Psoas muscle (tissue), 8 donors: ENCODE data around the gene GZMA. TPM values are rescaled to one million over a fixed set of nuclear protein-coding genes. Genes with fewer than 3 reads are reported as not detected.
"Not testable (repeated sequence)": the region's sequence is repeated elsewhere in the genome, so short reads cannot be mapped to it uniquely, and the experiment has no call there.

Experiments
- ATAC-seq, 4 donors: fragments of 200-7000 bp; cut with Tn5 transposase; one replicate each; pipeline ENCODE4 v1.9.1; 2020; ENCODE audit warnings: moderate library complexity in 3 of 4, mild to moderate bottlenecking in 2 of 4
- DNase-seq, 2 donors: peaks; one replicate each; pipeline ENCODE4 v3.0.0-alpha.2; 2020
- H3K27ac ChIP-seq: fragments of 200-600 bp; one replicate; pipeline ENCODE4 v1.8.0; 2022
- H3K27me3 ChIP-seq, 3 donors: fragments of 200-600 bp in 1 of 3; one replicate each; pipeline versions ENCODE4 v1.6.1 to v1.8.0; 2013 to 2022; ENCODE audit warnings: low read length in 2 of 3, mild to moderate bottlenecking in 2 of 3, moderate library complexity in 1 of 3; ENCODE audit not compliant: insufficient read depth in 3 of 3
- H3K36me3 ChIP-seq, 2 donors: fragments of 200-600 bp in 1 of 2; one replicate each; pipeline versions ENCODE4 v1.6.1 to v1.8.0; 2013 to 2022; ENCODE audit warnings: low read depth in 1 of 2, mild to moderate bottlenecking in 1 of 2, moderate library complexity in 1 of 2; ENCODE audit not compliant: insufficient read depth in 1 of 2
- H3K4me1 ChIP-seq: fragments of 200-600 bp; one replicate; pipeline ENCODE4 v1.8.0; 2022
- H3K4me3 ChIP-seq: fragments of 200-600 bp; one replicate; pipeline ENCODE4 v1.8.0; 2022; ENCODE audit warnings: mild to moderate bottlenecking
- H3K9me3 ChIP-seq: fragments of 200-600 bp; one replicate; pipeline ENCODE4 v1.8.0; 2022
- WGBS, 3 donors: extraction: QIAGEN DNeasy Blood & Tissue Kit; methylation state at CpG; one replicate each; pipeline versions ENCODE4 v1.1.6 to v1.1.7; 2013; 5-methylcytosine and 5-hydroxymethylcytosine counted together
- intact Hi-C, 2 donors: fragments of 100-400 bp; cut with DNase I; formaldehyde crosslinking; loops; one replicate each; pipeline versions ENCODE4 v1.11.0 to v1.14.2; 2022
- polyA plus RNA-seq, 3 donors: library from polyadenylated mRNA; stranded (reverse); fragments of 200-250 nt; gene quantifications; one replicate each; pipeline ENCODE4 v1.2.3, GENCODE V29; 2013
- total RNA-seq, 4 donors: library from RNA; stranded (reverse); fragmentation: NEBNext Ultra II Directional in 2 of 4; extraction: Animal tissue kit (Norgen Biotek cat#: 25700) in 2 of 4; gene quantifications; one replicate each; pipeline versions ENCODE4 v1.2.1 to v1.2.4, GENCODE V29; 2021 to 2023
- TF ChIP-seq, protein P1 (sequence below): fragments of 200-600 bp; IDR thresholded peaks from one replicate; pipeline ENCODE4 v1.8.0; 2022; ENCODE audit warnings: antibody characterized with exemption
- donor health status: healthy with polysubstance abuse.
- donor health status: DM: no; HTN: no; CAD: no; lungs with moderate emphysema.
- donor health status: Bipolar disorder and iron deficiency.
- donor health status: healthy.
- donor health status: DM: yes; HTN: yes; CAD: no.
- donor health status: DM: no; HTN: no; CAD: no.
- donor health status: DM: no; HTN: no; CAD: no.
- donor health status: DM: yes; HTN: yes; CAD: no.

Gene GZMA
- total and polyA plus RNA-seq, 7 donors: 0.08 to 1.4 (median 0.44) TPM

DNA sequence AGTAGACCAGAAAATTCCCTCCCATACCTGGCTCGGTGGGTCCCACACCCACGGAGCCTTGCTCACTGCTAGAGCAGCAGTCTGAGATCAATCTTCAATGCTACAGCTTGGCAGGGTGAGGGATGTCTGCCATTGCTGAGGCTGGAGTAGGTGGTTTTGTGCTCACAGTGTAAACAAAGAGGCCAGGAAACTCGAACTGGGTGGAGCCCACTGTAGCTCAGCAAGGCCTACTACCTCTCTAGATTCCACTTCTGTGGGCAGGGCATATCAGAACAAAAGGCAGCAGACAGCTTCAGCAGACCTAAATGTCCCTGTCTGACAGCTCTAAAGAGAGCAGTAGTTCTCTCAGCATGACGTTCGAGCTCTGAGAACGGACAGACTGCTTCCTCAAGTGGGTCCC is 5.6 kb upstream of the GZMA start:
- ATAC-seq: no peak
- Histone ChIP-seq H3K9me3 (no peaks in the 10 kb centered on the region), H3K27ac (no peak overlapping the region), H3K4me1 (no peaks in the 10 kb centered on the region), H3K4me3 (no peak overlapping the region), H3K36me3 (no peaks in the 10 kb centered on the region), H3K27me3 (no peaks in the 10 kb centered on the region)
- 70 to 80% (median 80%) methylated on average over 6 of the region's 6 CpGs for whole genome bisulfite sequencing, 3 donors
- intact Hi-C loops: no loop called here
- TF ChIP-seq, protein P1, sequence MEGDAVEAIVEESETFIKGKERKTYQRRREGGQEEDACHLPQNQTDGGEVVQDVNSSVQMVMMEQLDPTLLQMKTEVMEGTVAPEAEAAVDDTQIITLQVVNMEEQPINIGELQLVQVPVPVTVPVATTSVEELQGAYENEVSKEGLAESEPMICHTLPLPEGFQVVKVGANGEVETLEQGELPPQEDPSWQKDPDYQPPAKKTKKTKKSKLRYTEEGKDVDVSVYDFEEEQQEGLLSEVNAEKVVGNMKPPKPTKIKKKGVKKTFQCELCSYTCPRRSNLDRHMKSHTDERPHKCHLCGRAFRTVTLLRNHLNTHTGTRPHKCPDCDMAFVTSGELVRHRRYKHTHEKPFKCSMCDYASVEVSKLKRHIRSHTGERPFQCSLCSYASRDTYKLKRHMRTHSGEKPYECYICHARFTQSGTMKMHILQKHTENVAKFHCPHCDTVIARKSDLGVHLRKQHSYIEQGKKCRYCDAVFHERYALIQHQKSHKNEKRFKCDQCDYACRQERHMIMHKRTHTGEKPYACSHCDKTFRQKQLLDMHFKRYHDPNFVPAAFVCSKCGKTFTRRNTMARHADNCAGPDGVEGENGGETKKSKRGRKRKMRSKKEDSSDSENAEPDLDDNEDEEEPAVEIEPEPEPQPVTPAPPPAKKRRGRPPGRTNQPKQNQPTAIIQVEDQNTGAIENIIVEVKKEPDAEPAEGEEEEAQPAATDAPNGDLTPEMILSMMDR: no peak
- no peak for DNase-seq

DNA sequence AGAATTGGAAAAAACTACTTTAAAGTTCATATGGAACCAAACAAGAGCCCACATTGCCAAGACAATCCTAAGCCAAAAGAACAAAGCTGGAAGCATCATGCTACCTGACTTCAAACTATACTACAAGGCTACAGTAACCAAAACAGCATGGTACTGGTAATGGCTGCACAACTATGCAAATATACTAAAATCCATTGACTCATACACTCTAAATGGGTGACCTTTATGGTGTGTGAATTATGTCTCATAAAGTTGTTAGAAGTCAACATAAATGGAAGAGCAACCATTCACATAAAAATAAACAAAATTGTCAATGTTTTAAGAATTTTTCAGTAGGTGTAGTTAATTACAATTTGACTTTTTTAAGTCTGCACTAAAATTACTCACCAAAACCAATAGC is 1.3 kb upstream of the GZMA start:
- DNase-seq, ATAC-seq, H3K4me1 ChIP-seq, H3K36me3 ChIP-seq, H3K27ac ChIP-seq, H3K4me3 ChIP-seq, intact Hi-C loops, H3K27me3 ChIP-seq, H3K9me3 ChIP-seq: not testable (repeated sequence)

DNA sequence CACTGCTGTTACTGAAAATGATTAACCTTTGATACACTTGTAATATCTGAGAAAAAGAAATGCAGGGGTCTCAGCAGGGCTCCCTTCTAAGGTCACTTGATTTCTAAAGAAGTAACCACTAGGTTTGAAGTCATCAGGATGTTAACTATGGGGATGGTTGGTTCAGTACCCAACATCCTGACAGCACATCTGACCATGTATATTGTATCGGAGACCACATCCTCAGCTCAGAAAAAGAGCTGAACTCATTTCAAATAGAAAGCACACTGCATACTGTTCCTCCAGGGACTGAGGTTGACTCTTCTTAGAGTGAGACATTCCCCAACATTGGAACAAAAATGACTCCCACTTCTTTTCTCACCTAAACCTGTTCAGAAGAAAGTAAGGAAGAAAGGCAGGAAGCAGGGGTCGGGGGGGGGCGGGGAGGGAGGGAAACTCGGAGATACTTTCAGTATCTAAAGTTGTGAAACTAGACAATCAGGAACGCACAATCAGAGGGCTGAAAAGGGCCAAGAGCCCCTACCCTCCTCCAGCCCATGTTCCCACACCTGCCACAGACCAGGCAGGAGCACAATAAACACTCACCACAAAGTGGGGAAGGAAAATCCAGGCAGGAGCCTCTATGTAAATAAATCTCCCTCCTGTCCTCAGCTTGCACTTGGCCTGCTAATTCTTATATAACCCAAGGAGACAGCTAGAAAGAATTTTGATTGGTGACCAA is 730 bp upstream of the GZMA start:
- no peak for DNase-seq
- 62 to 71% (median 67%) methylated on average over 4 to 5 of the region's 5 CpGs for whole genome bisulfite sequencing, 3 donors
- Histone ChIP-seq H3K36me3 (no peaks in the 10 kb centered on the region), H3K27ac (no peak overlapping the region), H3K27me3 (no peaks in the 10 kb centered on the region), H3K4me3 (no peak overlapping the region), H3K9me3 (no peaks in the 10 kb centered on the region), H3K4me1 (no peaks in the 10 kb centered on the region)
- no peak for ATAC-seq
- intact Hi-C loops: no loop called here
- TF ChIP-seq, protein P1: no peak

DNA sequence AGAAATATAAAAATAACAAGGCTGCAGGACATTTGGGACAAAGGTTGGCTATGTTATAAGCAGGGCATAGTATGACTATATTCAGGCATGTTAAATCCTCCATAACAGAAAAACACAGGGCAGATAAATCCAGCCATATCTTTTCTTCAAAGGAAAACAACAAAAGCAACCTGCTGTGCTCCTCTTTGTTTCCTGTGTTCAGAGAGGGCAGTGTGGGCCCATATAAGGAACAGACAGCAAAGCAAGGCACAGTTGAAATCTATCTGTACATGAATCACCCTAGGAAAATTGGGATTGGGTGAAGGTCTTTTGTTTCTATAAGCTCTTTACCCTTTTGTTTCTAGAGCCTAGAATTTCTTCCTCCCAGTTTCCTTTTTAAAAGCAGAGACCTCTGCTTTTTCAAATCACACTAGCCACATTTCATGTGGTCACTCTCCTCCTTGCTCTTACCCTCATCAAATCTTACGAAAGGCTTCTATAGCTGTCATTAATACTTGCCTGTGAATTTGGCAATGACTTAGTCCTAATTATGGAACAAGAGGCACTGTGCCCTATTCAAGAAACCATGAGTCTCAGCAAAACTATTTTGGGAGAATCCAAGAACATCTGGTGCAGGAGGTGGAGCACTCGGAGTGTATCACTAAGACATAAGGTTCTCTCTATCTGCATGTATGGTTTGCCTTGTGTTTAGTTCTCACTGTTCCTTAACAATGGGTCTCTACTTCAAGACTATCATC is 1.8 kb downstream of the GZMA start:
- no peaks in the 10 kb centered on the region for H3K4me1 ChIP-seq
- no peak overlapping the region for H3K27ac ChIP-seq
- intact Hi-C loops: no loop called here
- H3K36me3 ChIP-seq: no peaks in the 10 kb centered on the region
- no peaks in the 10 kb centered on the region for H3K9me3 ChIP-seq
- no peak overlapping the region for H3K4me3 ChIP-seq
- DNase-seq (no peak), ATAC-seq (peak in 1 of 4 donors; percentile 27)
- no peaks in the 10 kb centered on the region for H3K27me3 ChIP-seq
- TF ChIP-seq, protein P1: no peak
- WGBS, 3 donors: 41 to 69% (median 54%) methylated on average over 2 of the region's 2 CpGs

DNA sequence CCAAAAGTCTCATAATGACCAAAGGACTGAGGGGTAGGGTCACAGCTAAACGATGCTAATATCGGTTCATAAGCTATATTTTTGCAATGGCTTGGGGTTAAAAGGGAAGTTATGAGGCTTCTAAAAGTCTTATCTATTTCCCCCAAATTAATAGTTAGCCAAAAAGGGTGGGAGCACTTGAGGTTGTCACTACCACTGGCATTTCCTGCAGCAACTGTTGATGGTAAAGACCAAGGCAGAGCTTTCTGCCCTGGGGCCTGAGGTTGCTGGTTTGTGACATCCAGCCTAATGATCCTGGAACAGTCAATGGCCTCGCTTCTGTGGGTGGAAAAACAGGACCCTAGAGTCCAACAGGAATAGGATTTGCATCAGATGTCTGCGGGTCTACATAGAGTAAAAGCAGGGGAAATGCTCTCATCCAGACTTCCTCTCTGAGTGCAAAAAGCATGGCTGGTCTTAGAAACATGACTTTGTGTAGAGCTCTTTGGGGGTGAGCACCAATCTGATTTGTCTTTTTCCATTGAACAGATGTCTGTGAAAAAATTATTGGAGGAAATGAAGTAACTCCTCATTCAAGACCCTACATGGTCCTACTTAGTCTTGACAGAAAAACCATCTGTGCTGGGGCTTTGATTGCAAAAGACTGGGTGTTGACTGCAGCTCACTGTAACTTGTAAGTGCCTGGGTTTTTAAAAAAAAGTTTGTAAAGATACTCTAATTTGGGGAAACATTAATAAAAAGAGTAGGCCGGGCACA is 2.7 kb downstream of the GZMA start:
- Histone ChIP-seq H3K27me3 (no peaks in the 10 kb centered on the region), H3K4me3 (no peak overlapping the region), H3K36me3 (no peaks in the 10 kb centered on the region), H3K4me1 (no peaks in the 10 kb centered on the region), H3K9me3 (no peaks in the 10 kb centered on the region), H3K27ac (no peak overlapping the region)
- DNase-seq (no peak), ATAC-seq (no peak)
- TF ChIP-seq, protein P1: no peak
- intact Hi-C loops: no loop called here
- 85 to 89% (median 85%) methylated on average over 5 of the region's 5 CpGs for WGBS, 3 donors

DNA sequence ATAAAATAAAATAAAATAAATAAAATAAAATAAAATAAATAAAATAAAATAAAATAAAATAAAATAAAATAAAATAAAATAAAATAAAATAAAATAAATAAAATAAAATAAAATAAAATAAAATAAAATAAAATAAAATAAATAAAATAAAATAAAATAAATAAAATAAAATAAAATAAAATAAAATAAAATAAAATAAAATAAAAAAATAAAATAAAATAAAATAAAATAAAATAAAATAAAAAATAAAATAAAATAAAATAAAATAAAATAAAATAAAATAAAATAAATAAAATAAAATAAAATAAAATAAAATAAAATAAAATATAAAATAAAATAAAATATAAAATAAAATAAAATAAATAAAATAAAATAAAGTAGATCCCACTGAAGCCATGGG is 3.5 kb downstream of the GZMA start:
- H3K9me3 ChIP-seq, H3K4me1 ChIP-seq, ATAC-seq, H3K27me3 ChIP-seq, H3K36me3 ChIP-seq, DNase-seq, H3K27ac ChIP-seq, H3K4me3 ChIP-seq, intact Hi-C loops: not testable (repeated sequence)
